ENCODE measurements around the gene C1QL4.
A peak's percentile ranks its signal among the peaks of the same experiment; 100 is the strongest.

DNA sequence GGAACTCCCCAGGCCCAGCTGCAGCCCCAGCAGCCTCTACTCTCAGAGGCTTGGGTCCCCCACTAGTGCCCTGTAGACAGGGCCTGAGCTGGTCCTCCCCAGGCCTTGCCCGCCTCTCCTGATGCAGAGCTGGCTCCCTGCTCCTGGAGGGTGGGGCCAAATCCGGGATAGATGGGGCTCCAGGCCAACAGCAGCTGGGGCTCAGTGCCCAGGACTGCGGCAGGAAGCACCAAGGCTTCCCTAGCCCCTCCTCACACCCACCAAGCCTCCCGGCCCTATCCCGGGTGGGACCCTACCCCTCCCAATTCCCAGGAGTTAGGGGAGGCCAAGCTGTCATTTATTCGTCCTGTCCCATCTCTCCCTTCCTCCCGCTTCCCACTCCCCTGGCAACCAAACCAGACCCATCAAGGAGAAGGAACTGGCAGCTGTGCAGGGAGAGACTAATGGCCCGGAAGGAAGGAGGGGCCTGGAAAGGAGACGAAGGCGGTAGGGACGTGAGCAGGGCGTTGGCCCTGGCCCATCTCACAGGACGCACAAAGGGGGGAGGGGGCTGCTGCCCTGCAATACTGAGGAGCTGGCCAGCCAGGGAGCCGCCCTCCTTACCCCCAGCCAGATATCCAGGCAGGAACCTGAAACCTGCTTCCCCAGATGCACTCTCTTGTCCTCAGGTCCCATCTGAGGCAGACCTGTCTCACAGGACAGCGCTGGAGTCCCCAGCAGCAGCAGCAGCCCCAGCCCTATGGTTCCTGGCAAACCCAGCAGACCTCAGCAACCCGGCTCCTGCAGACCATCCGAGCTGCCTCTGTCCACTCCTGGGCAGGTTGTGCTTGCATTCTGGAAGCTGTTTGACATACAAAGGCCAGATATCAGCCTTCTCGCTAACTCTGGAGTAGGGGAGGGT is 43.7 kb downstream of the C1QL4 start:
- TF ChIP-seq, protein P1, sequence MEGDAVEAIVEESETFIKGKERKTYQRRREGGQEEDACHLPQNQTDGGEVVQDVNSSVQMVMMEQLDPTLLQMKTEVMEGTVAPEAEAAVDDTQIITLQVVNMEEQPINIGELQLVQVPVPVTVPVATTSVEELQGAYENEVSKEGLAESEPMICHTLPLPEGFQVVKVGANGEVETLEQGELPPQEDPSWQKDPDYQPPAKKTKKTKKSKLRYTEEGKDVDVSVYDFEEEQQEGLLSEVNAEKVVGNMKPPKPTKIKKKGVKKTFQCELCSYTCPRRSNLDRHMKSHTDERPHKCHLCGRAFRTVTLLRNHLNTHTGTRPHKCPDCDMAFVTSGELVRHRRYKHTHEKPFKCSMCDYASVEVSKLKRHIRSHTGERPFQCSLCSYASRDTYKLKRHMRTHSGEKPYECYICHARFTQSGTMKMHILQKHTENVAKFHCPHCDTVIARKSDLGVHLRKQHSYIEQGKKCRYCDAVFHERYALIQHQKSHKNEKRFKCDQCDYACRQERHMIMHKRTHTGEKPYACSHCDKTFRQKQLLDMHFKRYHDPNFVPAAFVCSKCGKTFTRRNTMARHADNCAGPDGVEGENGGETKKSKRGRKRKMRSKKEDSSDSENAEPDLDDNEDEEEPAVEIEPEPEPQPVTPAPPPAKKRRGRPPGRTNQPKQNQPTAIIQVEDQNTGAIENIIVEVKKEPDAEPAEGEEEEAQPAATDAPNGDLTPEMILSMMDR (optimal IDR thresholded peaks at IDR 0.05 in 1 of 3, IDR thresholded peaks at IDR 0.05 in 1 of 3, conservative IDR thresholded peaks at IDR 0.05 in 1 of 3; ENCODE audit: extremely low read depth in 1 of 3, insufficient read depth in 2 of 3, low read length in 3 of 3) = no peak
- peak; percentile 53 for TF ChIP-seq EZH2 (IDR thresholded peaks at IDR 0.05; ENCODE audit: low read length)

Measured in keratinocyte (primary cell).